Aortic smooth muscle cell (primary cell): ENCODE data around the gene FAM117B. TPM values are rescaled to one million over a fixed set of nuclear protein-coding genes. Genes with fewer than 3 reads are reported as not detected.

ENCODE experiments used
- total RNA-seq: library from RNA; depleted of rRNA; stranded (reverse); fragments of >200 nt; gene quantifications from 2 replicates; pipeline ENCODE4 v1.2.3, GENCODE V29; 2014

The FAM117B gene
- 1.5 and 3.2 TPM in 2 replicates for total RNA-seq

GRCh38 chr2:202634556-202635427 lies at the start of gene FAM117B:
TSS of gene FAM117B (plus strand) at chr2:202634969. CDS start at chr2:202635188, 219 bp downstream.

Other genes starting within 250 kb of the FAM117B start
- gene ICA1L, start 236.8 kb downstream of the FAM117B start, total RNA-seq: 3.6 and 6.5 TPM in 2 replicates